Hepatocyte (in vitro differentiated cells): ENCODE measurements around the gene TTK. TPM values are rescaled to one million over a fixed set of nuclear protein-coding genes. Genes with fewer than 3 reads are reported as not detected.

Experiments used
- DNase-seq: peaks from one replicate; pipeline ENCODE4 v3.0.0-alpha.2; 2016; ENCODE audit warnings: low spot score
- H2AFZ ChIP-seq: fragments of 200-600 bp; sonication (generic); 2 replicates; pipeline ENCODE4 v1.6.0; 2016; ENCODE audit warnings: antibody characterized with exemption, mild to moderate bottlenecking
- H3K27ac ChIP-seq: fragments of 200-600 bp; sonication (generic); 2 replicates; pipeline ENCODE4 v1.5.1; 2016; ENCODE audit warnings: mild to moderate bottlenecking
- H3K27me3 ChIP-seq: fragments of 200-600 bp; sonication (generic); 2 replicates; pipeline ENCODE4 v1.6.1; 2016
- H3K36me3 ChIP-seq: fragments of 200-600 bp; sonication (generic); replicated peaks from 2 replicates; pipeline ENCODE4 v1.5.1; 2016; ENCODE audit warnings: low read depth; ENCODE audit not compliant: insufficient read depth
- H3K4me1 ChIP-seq: fragments of 200-600 bp; sonication (generic); 2 replicates; pipeline ENCODE4 v1.5.1; 2016; ENCODE audit warnings: mild to moderate bottlenecking, moderate library complexity; ENCODE audit not compliant: insufficient read depth
- H3K4me2 ChIP-seq: fragments of 200-600 bp; sonication (generic); 2 replicates; pipeline ENCODE4 v1.6.0; 2016
- H3K4me3 ChIP-seq: fragments of 200-600 bp; sonication (generic); 2 replicates; pipeline ENCODE4 v1.5.1; 2016; ENCODE audit warnings: mild to moderate bottlenecking
- H3K79me2 ChIP-seq: fragments of 200-600 bp; sonication (generic); 2 replicates; pipeline ENCODE4 v1.6.0; 2017; ENCODE audit warnings: mild to moderate bottlenecking
- H3K9me2 ChIP-seq: fragments of 200-600 bp; sonication (generic); replicated peaks from 2 replicates; pipeline ENCODE4 v1.6.0; 2017; ENCODE audit warnings: mild to moderate bottlenecking; ENCODE audit not compliant: insufficient read depth
- H3K9me3 ChIP-seq: fragments of 200-600 bp; sonication (generic); 2 replicates; pipeline ENCODE4 v1.5.1; 2016; ENCODE audit warnings: low read depth, mild to moderate bottlenecking
- H4K20me1 ChIP-seq: fragments of 200-600 bp; sonication (generic); 2 replicates; pipeline ENCODE4 v1.6.0; 2016; ENCODE audit warnings: mild to moderate bottlenecking; ENCODE audit not compliant: insufficient read depth, poor library complexity, severe bottlenecking
- EZH2 ChIP-seq: fragments of 200-600 bp; sonication (generic); IDR thresholded peaks from 2 replicates; pipeline ENCODE4 v1.6.1; 2016; ENCODE audit warnings: antibody characterized with exemption, mild to moderate bottlenecking, borderline replicate concordance
- EZH2phosphoT487 ChIP-seq: fragments of 200-600 bp; sonication (generic); IDR thresholded peaks from one replicate; pipeline ENCODE4 v1.6.1; 2018; ENCODE audit warnings: antibody characterized with exemption, mild to moderate bottlenecking, low read depth, moderate library complexity; ENCODE audit not compliant: unreplicated experiment, severe bottlenecking
- WGBS: methylation state at CpG from one replicate; pipeline ENCODE4 v1.1.6; 2016; ENCODE audit warnings: low lambda C conversion rate; ENCODE audit errors: missing lambda C conversion rate; 5-methylcytosine and 5-hydroxymethylcytosine counted together
- polyA plus RNA-seq: library from polyadenylated mRNA; unstranded; fragments of >200 nt; fragmentation: Nextera tagmentation; extraction: Ambion mirVana; gene quantifications from 2 replicates; pipeline ENCODE4 v1.2.1, GENCODE V29; 2016
- total RNA-seq: library from RNA; depleted of rRNA; stranded (reverse); fragments of >200 nt; gene quantifications from 2 replicates; pipeline ENCODE4 v1.2.3, GENCODE V29; 2014
- TF ChIP-seq, protein P1 (sequence below): fragments of 200-600 bp; sonication (generic); IDR thresholded peaks from 2 replicates; pipeline ENCODE4 v1.5.1; 2016; ENCODE audit warnings: antibody characterized with exemption, mild to moderate bottlenecking; ENCODE audit not compliant: poor library complexity

TTK gene
- total and polyA plus RNA-seq, 2 experiments from 2014 or later: 4.0 to 10.7 TPM

DNA sequence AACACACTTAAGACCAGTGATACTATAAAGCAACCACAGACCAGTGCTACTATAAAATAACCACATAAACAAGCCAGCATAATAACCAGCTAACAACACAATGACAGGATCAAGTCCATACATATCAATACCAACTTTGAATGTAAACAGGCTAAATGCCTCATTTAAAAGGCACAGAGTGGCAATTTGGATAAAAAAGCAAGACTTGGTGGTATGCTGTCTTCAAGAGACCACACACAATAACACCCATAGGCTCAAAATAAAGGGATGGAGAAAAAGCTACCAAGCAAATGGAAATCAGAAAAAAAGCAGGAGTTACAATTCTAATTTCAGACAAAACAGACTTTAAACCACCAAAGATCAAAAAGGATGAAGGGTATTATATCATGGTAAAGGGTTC lies 37.3 kb upstream of the TTK start:
- no peaks in the 10 kb centered on the region for H3K27me3 ChIP-seq
- H3K4me3 ChIP-seq: no peak overlapping the region
- H2AFZ ChIP-seq: no peak overlapping the region
- H3K9me2 ChIP-seq: no peaks in the 10 kb centered on the region
- no peaks in the 10 kb centered on the region for H3K9me3 ChIP-seq
- no peak overlapping the region for H3K27ac ChIP-seq
- H3K4me1 ChIP-seq: no peaks in the 10 kb centered on the region
- H3K4me2 ChIP-seq: no peak overlapping the region
- no peaks in the 10 kb centered on the region for H3K36me3 ChIP-seq
- no peaks in the 10 kb centered on the region for H3K79me2 ChIP-seq
- TF ChIP-seq EZH2phosphoT487: no peak
- TF ChIP-seq EZH2: no peak
- TF ChIP-seq, protein P1, sequence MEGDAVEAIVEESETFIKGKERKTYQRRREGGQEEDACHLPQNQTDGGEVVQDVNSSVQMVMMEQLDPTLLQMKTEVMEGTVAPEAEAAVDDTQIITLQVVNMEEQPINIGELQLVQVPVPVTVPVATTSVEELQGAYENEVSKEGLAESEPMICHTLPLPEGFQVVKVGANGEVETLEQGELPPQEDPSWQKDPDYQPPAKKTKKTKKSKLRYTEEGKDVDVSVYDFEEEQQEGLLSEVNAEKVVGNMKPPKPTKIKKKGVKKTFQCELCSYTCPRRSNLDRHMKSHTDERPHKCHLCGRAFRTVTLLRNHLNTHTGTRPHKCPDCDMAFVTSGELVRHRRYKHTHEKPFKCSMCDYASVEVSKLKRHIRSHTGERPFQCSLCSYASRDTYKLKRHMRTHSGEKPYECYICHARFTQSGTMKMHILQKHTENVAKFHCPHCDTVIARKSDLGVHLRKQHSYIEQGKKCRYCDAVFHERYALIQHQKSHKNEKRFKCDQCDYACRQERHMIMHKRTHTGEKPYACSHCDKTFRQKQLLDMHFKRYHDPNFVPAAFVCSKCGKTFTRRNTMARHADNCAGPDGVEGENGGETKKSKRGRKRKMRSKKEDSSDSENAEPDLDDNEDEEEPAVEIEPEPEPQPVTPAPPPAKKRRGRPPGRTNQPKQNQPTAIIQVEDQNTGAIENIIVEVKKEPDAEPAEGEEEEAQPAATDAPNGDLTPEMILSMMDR: no peak
- no peak for DNase-seq
- H4K20me1 ChIP-seq: no peaks in the 10 kb centered on the region

DNA sequence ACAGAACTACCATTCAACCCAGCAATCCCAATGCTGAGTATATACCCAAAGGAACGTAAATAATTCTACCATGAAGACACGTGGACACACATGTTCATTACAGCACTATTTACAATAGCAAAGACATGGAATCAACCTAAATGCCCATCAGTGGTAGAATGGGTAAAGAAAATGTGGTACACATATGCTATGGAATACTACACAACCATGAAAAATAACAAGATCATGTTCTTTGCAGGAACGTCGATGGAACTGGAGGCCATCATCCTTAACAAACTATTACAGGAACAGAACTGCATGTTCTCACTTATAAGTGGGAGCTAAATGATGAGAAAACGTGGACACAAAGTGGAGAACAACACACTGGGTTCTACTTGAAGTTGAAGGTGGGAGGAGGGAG lies 34.7 kb upstream of the TTK start:
- H3K79me2 ChIP-seq: no peaks in the 10 kb centered on the region
- H2AFZ ChIP-seq: no peak overlapping the region
- WGBS: 91% methylated on average over 5 of the region's 5 CpGs
- no peaks in the 10 kb centered on the region for H3K36me3 ChIP-seq
- H3K27ac ChIP-seq: no peak overlapping the region
- H3K4me2 ChIP-seq: no peak overlapping the region
- no peak for DNase-seq
- no peak for TF ChIP-seq EZH2phosphoT487
- TF ChIP-seq, protein P1: no peak
- no peak for TF ChIP-seq EZH2
- no peaks in the 10 kb centered on the region for H3K4me1 ChIP-seq
- H3K9me2 ChIP-seq: no peaks in the 10 kb centered on the region
- no peaks in the 10 kb centered on the region for H3K9me3 ChIP-seq
- no peaks in the 10 kb centered on the region for H4K20me1 ChIP-seq
- H3K27me3 ChIP-seq: no peaks in the 10 kb centered on the region
- H3K4me3 ChIP-seq: no peak overlapping the region

DNA sequence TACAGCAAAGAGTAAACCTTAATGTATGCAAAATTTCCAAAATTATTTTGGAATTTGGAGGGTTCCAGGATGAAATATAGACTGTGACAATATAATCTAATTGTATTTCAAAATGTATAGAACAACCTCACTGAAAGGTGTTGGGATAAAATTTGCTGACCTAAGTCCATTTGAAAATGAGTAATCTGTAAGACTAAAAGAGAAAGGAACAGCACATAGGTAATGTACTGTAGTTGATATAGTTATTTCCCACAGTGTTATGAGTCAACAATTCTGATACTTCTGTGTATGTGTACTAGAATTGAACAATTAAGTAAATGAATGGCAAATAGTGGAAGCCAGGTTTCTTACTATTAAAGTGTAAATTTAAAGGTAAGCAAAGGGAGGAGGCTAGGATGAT lies 33.3 kb upstream of the TTK start:
- Histone ChIP-seq H3K4me2 (no peak overlapping the region), H3K9me2 (no peaks in the 10 kb centered on the region), H3K27ac (no peak overlapping the region), H4K20me1 (no peaks in the 10 kb centered on the region), H3K79me2 (no peaks in the 10 kb centered on the region), H3K4me1 (no peaks in the 10 kb centered on the region), H3K27me3 (no peaks in the 10 kb centered on the region), H3K4me3 (no peak overlapping the region), H3K9me3 (no peaks in the 10 kb centered on the region), H3K36me3 (no peaks in the 10 kb centered on the region), H2AFZ (no peak overlapping the region)
- DNase-seq: no peak
- TF ChIP-seq EZH2phosphoT487: no peak
- TF ChIP-seq, protein P1: no peak
- no peak for TF ChIP-seq EZH2

DNA sequence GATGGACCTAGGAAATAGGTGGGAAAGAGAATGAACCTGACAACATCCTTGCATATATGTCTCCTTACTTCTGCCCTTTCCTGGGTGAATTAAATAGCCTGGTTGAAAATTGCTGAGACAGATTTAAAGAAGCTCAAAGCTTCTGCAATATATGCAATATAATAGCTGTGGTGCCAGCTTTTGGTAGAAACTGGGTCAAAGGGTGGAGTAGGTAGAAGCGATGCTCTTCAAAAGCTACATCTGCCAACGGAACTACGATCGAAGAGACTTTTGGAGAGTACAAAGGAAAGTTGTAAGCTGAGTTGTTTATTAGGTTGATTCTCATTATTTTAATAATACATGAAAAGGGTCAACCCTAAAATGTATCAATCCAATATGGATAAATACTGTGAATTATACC lies 22.8 kb upstream of the TTK start:
- 98% methylated on average over 4 of the region's 4 CpGs for WGBS
- Histone ChIP-seq H3K27me3 (no peaks in the 10 kb centered on the region), H3K9me2 (no peaks in the 10 kb centered on the region), H4K20me1 (no peaks in the 10 kb centered on the region), H3K4me1 (no peaks in the 10 kb centered on the region), H3K27ac (no peak overlapping the region), H3K4me2 (no peak overlapping the region), H3K9me3 (no peaks in the 10 kb centered on the region), H2AFZ (no peak overlapping the region), H3K36me3 (no peaks in the 10 kb centered on the region), H3K4me3 (no peak overlapping the region), H3K79me2 (no peaks in the 10 kb centered on the region)
- no peak for DNase-seq
- TF ChIP-seq EZH2: no peak
- TF ChIP-seq, protein P1: no peak
- no peak for TF ChIP-seq EZH2phosphoT487
